ELF-1 (cell line): ENCODE results near the gene PPM1D.
A peak's percentile ranks its signal among the peaks of the same experiment; 100 is the strongest.
"Not testable (repeated sequence)": the region's sequence is repeated elsewhere in the genome, so short reads cannot be mapped to it uniquely, and the experiment has no call there.

Experiments
- DNase-seq: peaks from one replicate; pipeline ENCODE4 v3.0.0-alpha.2; 2016; ENCODE audit warnings: low read depth, low spot score

The PPM1D gene

GRCh38 chr17:60668741-60669140 is 68.7 kb downstream of the PPM1D start:
- DNase-seq: not testable (repeated sequence)

- no peak for DNase-seq
These were observed 71.5 kb downstream of the PPM1D start for GRCh38 chr17:60671482-60671881.

- DNase-seq: not testable (repeated sequence)
These were observed 74.6 kb downstream of the PPM1D start for GRCh38 chr17:60674637-60675036.

GRCh38 chr17:60675997-60676396 is 76.0 kb downstream of the PPM1D start:
- DNase-seq: no peak

GRCh38 chr17:60676758-60677307 is 76.8 kb downstream of the PPM1D start:
- DNase-seq: peak; percentile 18

GRCh38 chr17:60677308-60678117 is 77.5 kb downstream of the PPM1D start, which contains the start of gene BCAS3:
Gene BCAS3 (plus strand): TSS chr17:60677851.
- DNase-seq: peak; percentile 100

- no peak for DNase-seq
These were observed 78.1 kb downstream of the PPM1D start for GRCh38 chr17:60678118-60678444.

- DNase-seq: no peak
These were observed 79.3 kb downstream of the PPM1D start for GRCh38 chr17:60679287-60679686.

GRCh38 chr17:60680754-60681153 is 80.8 kb downstream of the PPM1D start:
- no peak for DNase-seq

- no peak for DNase-seq
These were observed 85.4 kb downstream of the PPM1D start for GRCh38 chr17:60685437-60685836.

- no peak for DNase-seq
These were observed 96.0 kb downstream of the PPM1D start for GRCh38 chr17:60695960-60696359.

GRCh38 chr17:60699090-60699489 is 99.1 kb downstream of the PPM1D start:
- DNase-seq: no peak

- no peak for DNase-seq
These were observed 104.2 kb downstream of the PPM1D start for GRCh38 chr17:60704170-60704569.

- no peak for DNase-seq
These were observed 112.7 kb downstream of the PPM1D start for GRCh38 chr17:60712675-60713074.

GRCh38 chr17:60713608-60714007 is 113.6 kb downstream of the PPM1D start:
- DNase-seq: no peak
